Measurements from ENCODE around the gene HTRA1.

Gene HTRA1

DNA sequence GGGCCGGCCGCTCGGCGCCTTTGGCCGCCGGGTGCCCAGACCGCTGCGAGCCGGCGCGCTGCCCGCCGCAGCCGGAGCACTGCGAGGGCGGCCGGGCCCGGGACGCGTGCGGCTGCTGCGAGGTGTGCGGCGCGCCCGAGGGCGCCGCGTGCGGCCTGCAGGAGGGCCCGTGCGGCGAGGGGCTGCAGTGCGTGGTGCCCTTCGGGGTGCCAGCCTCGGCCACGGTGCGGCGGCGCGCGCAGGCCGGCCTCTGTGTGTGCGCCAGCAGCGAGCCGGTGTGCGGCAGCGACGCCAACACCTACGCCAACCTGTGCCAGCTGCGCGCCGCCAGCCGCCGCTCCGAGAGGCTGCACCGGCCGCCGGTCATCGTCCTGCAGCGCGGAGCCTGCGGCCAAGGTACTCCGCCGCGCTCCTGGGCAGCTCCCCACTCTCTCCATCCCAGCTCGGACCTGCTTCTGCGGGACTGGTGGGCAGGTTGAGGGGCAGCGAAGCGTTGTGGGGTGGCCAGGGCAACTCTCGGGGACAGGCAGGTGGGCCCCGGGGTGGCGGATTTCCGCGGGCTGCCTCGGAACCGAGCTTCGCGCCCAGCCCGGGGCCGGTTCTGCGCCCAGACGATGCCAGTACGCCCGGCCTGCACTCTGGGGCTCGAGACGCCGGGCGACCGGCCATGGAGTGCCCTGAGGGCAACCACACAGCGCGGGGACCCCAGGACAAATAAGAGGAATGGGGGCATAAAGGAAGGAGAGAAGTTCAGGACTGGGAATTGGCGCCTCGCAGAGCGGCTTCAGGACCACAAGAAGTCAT lies 578 bp downstream of the HTRA1 start:
- no peak for DNase-seq (ENCODE audit: low spot score)
- TF ChIP-seq, protein P1, sequence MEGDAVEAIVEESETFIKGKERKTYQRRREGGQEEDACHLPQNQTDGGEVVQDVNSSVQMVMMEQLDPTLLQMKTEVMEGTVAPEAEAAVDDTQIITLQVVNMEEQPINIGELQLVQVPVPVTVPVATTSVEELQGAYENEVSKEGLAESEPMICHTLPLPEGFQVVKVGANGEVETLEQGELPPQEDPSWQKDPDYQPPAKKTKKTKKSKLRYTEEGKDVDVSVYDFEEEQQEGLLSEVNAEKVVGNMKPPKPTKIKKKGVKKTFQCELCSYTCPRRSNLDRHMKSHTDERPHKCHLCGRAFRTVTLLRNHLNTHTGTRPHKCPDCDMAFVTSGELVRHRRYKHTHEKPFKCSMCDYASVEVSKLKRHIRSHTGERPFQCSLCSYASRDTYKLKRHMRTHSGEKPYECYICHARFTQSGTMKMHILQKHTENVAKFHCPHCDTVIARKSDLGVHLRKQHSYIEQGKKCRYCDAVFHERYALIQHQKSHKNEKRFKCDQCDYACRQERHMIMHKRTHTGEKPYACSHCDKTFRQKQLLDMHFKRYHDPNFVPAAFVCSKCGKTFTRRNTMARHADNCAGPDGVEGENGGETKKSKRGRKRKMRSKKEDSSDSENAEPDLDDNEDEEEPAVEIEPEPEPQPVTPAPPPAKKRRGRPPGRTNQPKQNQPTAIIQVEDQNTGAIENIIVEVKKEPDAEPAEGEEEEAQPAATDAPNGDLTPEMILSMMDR (IDR thresholded peaks at IDR 0.05; ENCODE audit: extremely low read depth, missing control alignments), result no peak

DNA sequence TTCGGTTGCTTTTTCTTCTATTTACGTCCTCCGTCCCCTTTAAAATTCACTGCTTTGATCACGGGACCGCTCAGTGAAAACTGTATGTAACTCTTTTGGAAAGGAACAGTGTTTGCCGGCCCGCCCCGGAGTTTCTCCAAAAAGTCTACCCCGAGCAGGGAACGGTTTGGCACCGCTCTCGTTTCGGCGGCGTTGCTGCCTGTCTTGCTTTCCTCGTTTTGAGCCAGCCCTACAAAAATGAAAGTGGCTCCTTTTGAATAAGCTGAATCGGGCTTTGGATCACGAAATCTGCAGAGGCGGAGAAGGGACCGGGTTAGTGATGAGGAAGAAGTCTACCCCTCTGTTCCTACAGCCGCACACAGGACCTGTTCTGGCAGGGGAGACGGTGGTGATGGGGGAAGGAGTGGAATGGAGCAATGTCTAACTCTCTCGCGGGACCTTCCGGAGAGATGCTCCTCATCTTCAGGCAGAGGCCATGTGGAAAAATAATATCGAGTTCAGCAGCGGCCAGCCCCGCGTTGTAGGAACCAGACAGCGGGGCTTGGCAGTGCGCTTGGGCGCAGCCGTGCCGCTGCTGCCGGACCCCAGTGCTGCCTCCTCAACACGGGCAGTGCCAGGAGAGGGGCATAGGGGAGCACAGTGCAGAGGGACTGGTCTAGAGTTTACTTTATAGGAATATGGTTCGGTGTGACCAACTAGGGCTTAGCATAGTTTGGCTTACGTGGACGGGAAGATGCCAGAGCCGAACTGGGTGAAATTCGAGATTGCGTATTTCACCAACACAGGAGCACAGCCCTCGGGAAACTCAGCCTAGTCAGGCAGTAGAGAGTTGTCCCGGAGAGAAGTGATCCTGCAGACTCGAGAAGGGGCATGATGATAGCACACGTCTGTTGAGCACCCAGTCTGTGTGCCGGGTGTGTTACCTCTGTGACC lies 1.4 kb downstream of the HTRA1 start:
- TF ChIP-seq, protein P1 (IDR thresholded peaks at IDR 0.05; ENCODE audit: extremely low read depth, missing control alignments), result no peak
- DNase-seq (ENCODE audit: low spot score), result no peak

DNA sequence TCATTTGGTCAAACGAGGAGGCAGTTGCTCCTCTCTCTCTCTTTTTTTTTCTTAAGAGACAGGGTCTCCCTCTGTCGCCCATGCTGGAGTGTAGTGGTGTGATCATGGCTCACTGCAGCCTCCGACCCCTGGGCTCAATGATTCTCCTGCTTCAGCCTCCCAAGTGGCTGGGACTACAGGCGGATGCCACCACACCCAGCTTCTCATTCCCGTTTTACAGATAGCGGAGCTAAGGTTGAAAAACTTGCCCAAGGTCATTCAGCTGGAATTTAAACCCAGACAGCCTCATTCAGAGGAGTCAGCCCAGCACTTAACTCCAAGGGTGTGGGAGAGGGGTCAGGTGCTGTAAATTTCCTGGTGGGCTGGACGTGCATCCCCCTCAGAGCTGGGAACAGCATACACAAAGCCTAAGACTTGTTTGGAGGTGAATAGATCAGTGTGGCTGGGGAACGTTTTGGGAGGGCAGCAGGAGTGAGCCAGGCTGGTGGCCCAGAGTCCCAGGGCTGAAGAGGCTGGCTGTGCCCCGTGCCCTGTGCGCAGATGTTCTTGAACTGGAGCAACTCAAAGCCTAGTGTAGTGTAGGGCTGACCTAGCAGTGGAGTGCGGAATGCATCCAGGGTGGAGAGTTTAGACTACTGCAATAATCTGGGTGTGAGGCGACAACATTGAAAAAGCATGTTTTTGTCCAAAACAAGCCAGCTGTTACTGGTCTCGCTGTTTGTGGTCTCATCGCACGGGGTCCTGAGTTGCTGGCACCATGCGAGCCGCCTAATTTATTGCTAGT lies 2.3 kb downstream of the HTRA1 start:
- TF ChIP-seq, protein P1 (IDR thresholded peaks at IDR 0.05; ENCODE audit: extremely low read depth, missing control alignments), result no peak
- DNase-seq (ENCODE audit: low spot score), result no peak

DNA sequence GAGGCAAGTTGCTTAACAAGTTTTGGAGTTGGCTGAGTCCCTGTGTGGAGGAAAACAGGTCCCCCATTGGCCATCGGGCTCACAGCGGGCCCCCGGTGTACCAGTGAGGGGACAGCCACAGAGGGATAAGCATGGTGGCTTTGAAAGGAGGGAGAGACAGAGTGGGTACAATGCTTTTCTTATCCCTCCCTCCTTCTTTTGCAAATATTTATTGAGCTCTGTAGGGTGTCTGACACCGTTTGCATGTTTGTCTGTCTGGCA lies 2.8 kb downstream of the HTRA1 start:
- no peak for DNase-seq (ENCODE audit: low spot score)
- TF ChIP-seq, protein P1 (IDR thresholded peaks at IDR 0.05; ENCODE audit: extremely low read depth, missing control alignments), result no peak

DNA sequence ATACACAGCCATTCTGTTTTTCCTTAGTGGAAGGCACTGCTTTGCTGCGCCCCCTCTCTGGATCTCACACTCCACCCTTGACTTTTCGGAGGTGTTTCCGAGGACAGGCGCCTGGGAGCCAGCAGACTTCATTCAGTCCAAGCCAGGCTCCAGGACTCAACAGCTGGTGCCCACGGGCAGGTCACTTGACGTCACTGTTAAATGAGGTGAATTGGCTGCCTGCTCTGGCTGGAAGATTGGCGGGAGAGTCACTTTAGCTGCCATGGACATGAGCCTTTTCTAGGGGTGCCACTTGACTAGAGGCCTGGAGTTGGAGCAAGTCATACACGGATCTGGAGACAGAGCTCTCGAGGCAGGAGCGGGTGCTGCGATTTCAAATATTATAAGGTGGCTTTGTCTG lies 3.2 kb downstream of the HTRA1 start:
- TF ChIP-seq, protein P1 (IDR thresholded peaks at IDR 0.05; ENCODE audit: extremely low read depth, missing control alignments), result no peak
- DNase-seq (ENCODE audit: low spot score), result no peak

DNA sequence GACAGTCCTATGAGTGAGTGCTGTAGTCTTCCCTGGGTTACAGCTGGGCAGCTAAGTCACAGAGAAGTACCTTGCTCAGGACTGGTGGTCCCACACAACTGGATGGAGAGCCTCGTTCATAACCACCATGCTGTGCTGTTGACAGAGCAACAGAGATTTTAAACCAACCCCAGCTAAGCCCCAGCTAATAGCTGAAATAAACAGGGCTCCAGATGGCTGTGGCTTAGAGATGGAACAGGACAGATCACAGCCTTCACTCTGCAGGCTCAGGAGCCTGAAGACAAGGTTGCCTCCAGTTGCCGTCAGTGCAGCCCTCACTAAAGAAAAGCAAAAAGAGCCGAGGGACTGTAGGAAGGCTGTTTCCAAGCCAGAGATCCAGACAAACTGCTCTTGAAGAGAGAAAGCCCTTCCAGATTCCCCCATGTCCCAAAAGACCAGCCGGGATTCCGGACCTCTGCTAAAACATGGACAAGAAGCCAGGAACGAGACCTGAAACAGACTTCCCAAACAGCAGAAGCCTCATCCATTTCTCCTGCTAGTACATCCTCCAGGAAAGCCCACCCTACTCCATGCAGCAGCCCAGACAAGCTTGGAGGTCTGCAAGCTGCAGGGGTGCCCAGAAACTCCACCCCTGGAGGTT lies 4.2 kb downstream of the HTRA1 start:
- no peak for DNase-seq (ENCODE audit: low spot score)
- TF ChIP-seq, protein P1 (IDR thresholded peaks at IDR 0.05; ENCODE audit: extremely low read depth, missing control alignments), result no peak
